SIG-M5 (cell line): Measurements from ENCODE around the gene ATP9B.

Source experiments
- DNase-seq: peaks from one replicate; lab custom pipeline; 2025; lab: John Stamatoyannopoulos, UW

The ATP9B gene

GRCh38 chr18:79396431-79397246 lies 327.4 kb downstream of the ATP9B start:
- no peak for DNase-seq

GRCh38 chr18:79397247-79397829 lies 328.1 kb downstream of the ATP9B start:
- no peak for DNase-seq

GRCh38 chr18:79397830-79398761 lies 328.9 kb downstream of the ATP9B start:
- no peak for DNase-seq

- DNase-seq, result no peak
Measured at GRCh38 chr18:79399275-79400081, 330.3 kb downstream of the ATP9B start.

GRCh38 chr18:79400091-79400590 lies 330.9 kb downstream of the ATP9B start:
- no peak for DNase-seq

GRCh38 chr18:79400591-79401381 lies 331.6 kb downstream of the ATP9B start:
- DNase-seq, result no peak

GRCh38 chr18:79401494-79402208 lies 332.5 kb downstream of the ATP9B start:
- no peak for DNase-seq

- DNase-seq, result no peak
Measured at GRCh38 chr18:79402209-79402576, 333.0 kb downstream of the ATP9B start.

GRCh38 chr18:79402977-79403722 lies 334.0 kb downstream of the ATP9B start:
- DNase-seq, result no peak

GRCh38 chr18:79403723-79404566 lies 334.8 kb downstream of the ATP9B start:
- no peak for DNase-seq

GRCh38 chr18:79404567-79404910 lies 335.3 kb downstream of the ATP9B start:
- DNase-seq, result no peak

- DNase-seq, result no peak
Measured at GRCh38 chr18:79405019-79405780, 336.0 kb downstream of the ATP9B start.

GRCh38 chr18:79405781-79406575 lies 336.8 kb downstream of the ATP9B start:
- DNase-seq, result no peak

- DNase-seq, result no peak
Measured at GRCh38 chr18:79406708-79407107, 337.5 kb downstream of the ATP9B start.

GRCh38 chr18:79409313-79409712 lies 340.1 kb downstream of the ATP9B start:
- no peak for DNase-seq

GRCh38 chr18:79410171-79410641 lies 341.0 kb downstream of the ATP9B start:
- DNase-seq, result no peak
